ENCODE data around the gene ERC1.

Gene ERC1

DNA sequence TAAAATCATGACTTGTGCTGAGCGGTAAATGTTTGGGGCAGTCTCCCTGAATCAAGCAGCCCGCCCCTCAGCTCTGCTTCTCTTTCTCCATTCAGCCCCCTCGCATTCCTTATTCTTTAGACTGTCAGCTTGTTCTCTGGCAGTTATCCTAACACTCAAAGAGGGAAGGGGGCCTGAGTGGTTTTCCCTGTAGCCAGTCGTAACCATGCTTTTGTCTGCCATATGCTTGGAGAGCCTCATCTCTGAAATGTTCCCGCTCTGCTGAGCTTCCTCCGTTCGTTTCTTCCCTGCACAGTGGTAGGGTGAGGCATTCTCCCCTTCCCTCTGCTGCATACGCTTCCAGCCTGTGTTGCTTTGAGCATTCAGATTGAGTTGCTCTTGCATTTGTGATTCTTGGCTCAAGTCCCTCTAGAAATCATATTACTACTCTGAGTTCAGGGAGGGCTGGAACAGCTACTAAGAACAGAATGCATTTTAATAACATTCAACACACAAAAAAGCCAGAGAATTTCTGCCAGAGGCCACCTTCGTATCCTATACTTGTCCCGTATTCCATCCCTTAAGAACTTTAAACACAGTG, 483.6 kb downstream of the ERC1 start (continued):
- TF ChIP-seq, protein P1, sequence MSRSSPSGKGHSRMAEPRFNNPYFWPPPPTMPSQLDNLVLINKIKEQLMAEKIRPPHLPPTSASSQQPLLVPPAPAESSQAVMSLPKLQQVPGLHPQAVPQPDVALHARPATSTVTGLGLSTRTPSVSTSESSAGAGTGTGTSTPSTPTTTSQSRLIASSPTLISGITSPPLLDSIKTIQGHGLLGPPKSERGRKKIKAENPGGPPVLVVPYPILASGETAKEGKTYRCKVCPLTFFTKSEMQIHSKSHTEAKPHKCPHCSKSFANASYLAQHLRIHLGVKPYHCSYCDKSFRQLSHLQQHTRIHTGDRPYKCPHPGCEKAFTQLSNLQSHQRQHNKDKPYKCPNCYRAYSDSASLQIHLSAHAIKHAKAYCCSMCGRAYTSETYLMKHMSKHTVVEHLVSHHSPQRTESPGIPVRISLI (tag by site-specific recombination; IDR thresholded peaks at IDR 0.05): no peak
- TF ChIP-seq ZBTB20 (tag by site-specific recombination; IDR thresholded peaks at IDR 0.05) (no peak), ZBTB1 (tag by site-specific recombination; IDR thresholded peaks at IDR 0.05) (no peak), ZNF350 (tag by site-specific recombination; IDR thresholded peaks at IDR 0.05) (no peak), ZNF214 (tag by site-specific recombination; IDR thresholded peaks at IDR 0.05; ENCODE audit: borderline replicate concordance) (no peak), ZNF677 (tag by site-specific recombination; IDR thresholded peaks at IDR 0.05) (no peak), KLF1 (tag by site-specific recombination; IDR thresholded peaks at IDR 0.05) (no peak), ZNF768 (tag by site-specific recombination; IDR thresholded peaks at IDR 0.05) (no peak), SETDB1 (IDR thresholded peaks at IDR 0.05; ENCODE audit: insufficient read length, low read length) (no peak)
- TF ChIP-seq, protein P2, sequence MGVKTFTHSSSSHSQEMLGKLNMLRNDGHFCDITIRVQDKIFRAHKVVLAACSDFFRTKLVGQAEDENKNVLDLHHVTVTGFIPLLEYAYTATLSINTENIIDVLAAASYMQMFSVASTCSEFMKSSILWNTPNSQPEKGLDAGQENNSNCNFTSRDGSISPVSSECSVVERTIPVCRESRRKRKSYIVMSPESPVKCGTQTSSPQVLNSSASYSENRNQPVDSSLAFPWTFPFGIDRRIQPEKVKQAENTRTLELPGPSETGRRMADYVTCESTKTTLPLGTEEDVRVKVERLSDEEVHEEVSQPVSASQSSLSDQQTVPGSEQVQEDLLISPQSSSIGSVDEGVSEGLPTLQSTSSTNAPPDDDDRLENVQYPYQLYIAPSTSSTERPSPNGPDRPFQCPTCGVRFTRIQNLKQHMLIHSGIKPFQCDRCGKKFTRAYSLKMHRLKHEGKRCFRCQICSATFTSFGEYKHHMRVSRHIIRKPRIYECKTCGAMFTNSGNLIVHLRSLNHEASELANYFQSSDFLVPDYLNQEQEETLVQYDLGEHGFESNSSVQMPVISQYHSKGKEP (tag by site-specific recombination; IDR thresholded peaks at IDR 0.05): peak; percentile 82
- TF ChIP-seq, protein P3, sequence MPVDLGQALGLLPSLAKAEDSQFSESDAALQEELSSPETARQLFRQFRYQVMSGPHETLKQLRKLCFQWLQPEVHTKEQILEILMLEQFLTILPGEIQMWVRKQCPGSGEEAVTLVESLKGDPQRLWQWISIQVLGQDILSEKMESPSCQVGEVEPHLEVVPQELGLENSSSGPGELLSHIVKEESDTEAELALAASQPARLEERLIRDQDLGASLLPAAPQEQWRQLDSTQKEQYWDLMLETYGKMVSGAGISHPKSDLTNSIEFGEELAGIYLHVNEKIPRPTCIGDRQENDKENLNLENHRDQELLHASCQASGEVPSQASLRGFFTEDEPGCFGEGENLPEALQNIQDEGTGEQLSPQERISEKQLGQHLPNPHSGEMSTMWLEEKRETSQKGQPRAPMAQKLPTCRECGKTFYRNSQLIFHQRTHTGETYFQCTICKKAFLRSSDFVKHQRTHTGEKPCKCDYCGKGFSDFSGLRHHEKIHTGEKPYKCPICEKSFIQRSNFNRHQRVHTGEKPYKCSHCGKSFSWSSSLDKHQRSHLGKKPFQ (tag by site-specific recombination; IDR thresholded peaks at IDR 0.05): no peak
- TF ChIP-seq, protein P4, sequence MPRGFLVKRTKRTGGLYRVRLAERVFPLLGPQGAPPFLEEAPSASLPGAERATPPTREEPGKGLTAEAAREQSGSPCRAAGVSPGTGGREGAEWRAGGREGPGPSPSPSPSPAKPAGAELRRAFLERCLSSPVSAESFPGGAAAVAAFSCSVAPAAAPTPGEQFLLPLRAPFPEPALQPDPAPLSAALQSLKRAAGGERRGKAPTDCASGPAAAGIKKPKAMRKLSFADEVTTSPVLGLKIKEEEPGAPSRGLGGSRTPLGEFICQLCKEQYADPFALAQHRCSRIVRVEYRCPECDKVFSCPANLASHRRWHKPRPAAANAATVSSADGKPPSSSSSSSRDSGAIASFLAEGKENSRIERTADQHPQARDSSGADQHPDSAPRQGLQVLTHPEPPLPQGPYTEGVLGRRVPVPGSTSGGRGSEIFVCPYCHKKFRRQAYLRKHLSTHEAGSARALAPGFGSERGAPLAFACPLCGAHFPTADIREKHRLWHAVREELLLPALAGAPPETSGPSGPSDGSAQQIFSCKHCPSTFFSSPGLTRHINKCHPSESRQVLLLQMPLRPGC (tag by site-specific recombination; IDR thresholded peaks at IDR 0.05): no peak

DNA sequence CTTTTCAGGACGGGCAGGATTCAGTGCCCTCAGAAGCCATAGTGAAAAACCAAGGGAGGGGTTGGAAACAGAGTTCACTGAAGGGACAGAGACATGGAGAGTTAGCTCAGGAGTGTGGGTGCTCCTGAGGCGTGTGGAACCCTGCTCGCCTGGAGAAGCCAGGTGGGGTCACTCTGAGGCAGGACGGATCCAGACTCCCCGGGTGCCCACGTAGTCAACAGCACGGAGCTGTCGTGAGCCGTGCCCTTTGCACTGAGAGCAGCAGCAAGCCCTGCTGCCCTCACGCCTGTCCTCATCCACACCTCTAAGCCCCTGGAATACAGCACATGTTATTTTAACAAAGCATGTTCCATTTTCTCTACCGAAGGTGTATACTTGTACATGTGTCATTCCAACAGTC, 488.6 kb downstream of the ERC1 start:
- CTCF ChIA-PET: interaction anchor here (0.7 kb wide), 1 partner anchor 290 kb away, joined by 3 read pairs; no protein-coding TSS in a partner anchor
- TF ChIP-seq, protein P2 (tag by site-specific recombination; IDR thresholded peaks at IDR 0.05): no peak
- TF ChIP-seq ZNF707 (tag by site-specific recombination; IDR thresholded peaks at IDR 0.05) (no peak), ZNF423 (tag by site-specific recombination; IDR thresholded peaks at IDR 0.05) (no peak), ZNF549 (tag by site-specific recombination; IDR thresholded peaks at IDR 0.05) (no peak), SCRT2 (tag by site-specific recombination; IDR thresholded peaks at IDR 0.05) (no peak), ZBTB21 (tag by site-specific recombination; IDR thresholded peaks at IDR 0.05) (no peak), ZNF776 (tag by site-specific recombination; IDR thresholded peaks at IDR 0.05; ENCODE audit: borderline replicate concordance) (no peak), ZNF558 (tag by site-specific recombination; IDR thresholded peaks at IDR 0.05) (no peak), ZNF19 (tag by site-specific recombination; IDR thresholded peaks at IDR 0.05; ENCODE audit: low read depth) (no peak), ZNF48 (tag by site-specific recombination; IDR thresholded peaks at IDR 0.05) (no peak), ZNF623 (tag by site-specific recombination; IDR thresholded peaks at IDR 0.05) (no peak), ZNF514 (tag by site-specific recombination; IDR thresholded peaks at IDR 0.05) (no peak)
- TF ChIP-seq, protein P5, sequence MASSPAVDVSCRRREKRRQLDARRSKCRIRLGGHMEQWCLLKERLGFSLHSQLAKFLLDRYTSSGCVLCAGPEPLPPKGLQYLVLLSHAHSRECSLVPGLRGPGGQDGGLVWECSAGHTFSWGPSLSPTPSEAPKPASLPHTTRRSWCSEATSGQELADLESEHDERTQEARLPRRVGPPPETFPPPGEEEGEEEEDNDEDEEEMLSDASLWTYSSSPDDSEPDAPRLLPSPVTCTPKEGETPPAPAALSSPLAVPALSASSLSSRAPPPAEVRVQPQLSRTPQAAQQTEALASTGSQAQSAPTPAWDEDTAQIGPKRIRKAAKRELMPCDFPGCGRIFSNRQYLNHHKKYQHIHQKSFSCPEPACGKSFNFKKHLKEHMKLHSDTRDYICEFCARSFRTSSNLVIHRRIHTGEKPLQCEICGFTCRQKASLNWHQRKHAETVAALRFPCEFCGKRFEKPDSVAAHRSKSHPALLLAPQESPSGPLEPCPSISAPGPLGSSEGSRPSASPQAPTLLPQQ (tag by site-specific recombination; IDR thresholded peaks at IDR 0.05): no peak
- TF ChIP-seq, protein P6, sequence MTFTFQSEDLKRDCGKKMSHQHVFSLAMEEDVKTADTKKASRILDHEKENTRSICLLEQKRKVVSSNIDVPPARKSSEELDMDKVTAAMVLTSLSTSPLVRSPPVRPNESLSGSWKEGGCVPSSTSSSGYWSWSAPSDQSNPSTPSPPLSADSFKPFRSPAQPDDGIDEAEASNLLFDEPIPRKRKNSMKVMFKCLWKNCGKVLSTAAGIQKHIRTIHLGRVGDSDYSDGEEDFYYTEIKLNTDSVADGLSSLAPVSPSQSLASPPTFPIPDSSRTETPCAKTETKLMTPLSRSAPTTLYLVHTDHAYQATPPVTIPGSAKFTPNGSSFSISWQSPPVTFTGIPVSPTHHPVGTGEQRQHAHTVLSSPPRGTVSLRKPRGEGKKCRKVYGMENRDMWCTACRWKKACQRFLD (tag by site-specific recombination; IDR thresholded peaks at IDR 0.05): no peak
- TF ChIP-seq, protein P7, sequence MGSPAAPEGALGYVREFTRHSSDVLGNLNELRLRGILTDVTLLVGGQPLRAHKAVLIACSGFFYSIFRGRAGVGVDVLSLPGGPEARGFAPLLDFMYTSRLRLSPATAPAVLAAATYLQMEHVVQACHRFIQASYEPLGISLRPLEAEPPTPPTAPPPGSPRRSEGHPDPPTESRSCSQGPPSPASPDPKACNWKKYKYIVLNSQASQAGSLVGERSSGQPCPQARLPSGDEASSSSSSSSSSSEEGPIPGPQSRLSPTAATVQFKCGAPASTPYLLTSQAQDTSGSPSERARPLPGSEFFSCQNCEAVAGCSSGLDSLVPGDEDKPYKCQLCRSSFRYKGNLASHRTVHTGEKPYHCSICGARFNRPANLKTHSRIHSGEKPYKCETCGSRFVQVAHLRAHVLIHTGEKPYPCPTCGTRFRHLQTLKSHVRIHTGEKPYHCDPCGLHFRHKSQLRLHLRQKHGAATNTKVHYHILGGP (tag by site-specific recombination; IDR thresholded peaks at IDR 0.05): no peak

More for the DNA sequence above, 488.6 kb downstream of the ERC1 start:
- H3K4me3 ChIP-seq (ENCODE audit: low read depth, low read length): no peak overlapping the region
- H3K36me3 ChIP-seq (ENCODE audit: control insufficient read depth in 2 of 2, insufficient read depth in 1 of 2, low read length in 2 of 2): no peaks in the 10 kb centered on the region
- H3K9me3 ChIP-seq (ENCODE audit: control insufficient read depth, insufficient read depth, low read depth, low read length): no peaks in the 10 kb centered on the region
- H3K4me1 ChIP-seq (ENCODE audit: control insufficient read depth, insufficient read depth, low read length): peaks cover 7% of the 10 kb centered on the region
- POLR2A ChIA-PET: no interaction called here
- H3K27ac ChIP-seq (ENCODE audit: extremely low read depth, low read depth, low read length): no peak overlapping the region
